NCI-H69 (cell line): Measurements from ENCODE around the gene DOCK1.

Experiments used
- DNase-seq: peaks from one replicate; lab custom pipeline; 2025; lab: John Stamatoyannopoulos, UW

The DOCK1 gene

GRCh38 chr10:127179612-127180250, 274.5 kb downstream of the DOCK1 start:
- no peak for DNase-seq

- no peak for DNase-seq
Observed at GRCh38 chr10:127182161-127182560, 276.9 kb downstream of the DOCK1 start.

GRCh38 chr10:127184582-127184981, 279.4 kb downstream of the DOCK1 start:
- no peak for DNase-seq

GRCh38 chr10:127186813-127187212, 281.6 kb downstream of the DOCK1 start:
- DNase-seq = no peak

GRCh38 chr10:127189226-127189625, 284.0 kb downstream of the DOCK1 start:
- DNase-seq = no peak

GRCh38 chr10:127190427-127190826, 285.2 kb downstream of the DOCK1 start:
- no peak for DNase-seq

GRCh38 chr10:127193125-127193524, 287.9 kb downstream of the DOCK1 start:
- DNase-seq = no peak

- DNase-seq = no peak
Observed at GRCh38 chr10:127194111-127194510, 288.9 kb downstream of the DOCK1 start.

- DNase-seq = no peak
Observed at GRCh38 chr10:127194599-127194998, 289.4 kb downstream of the DOCK1 start.

GRCh38 chr10:127195041-127195506, 289.8 kb downstream of the DOCK1 start:
- no peak for DNase-seq

GRCh38 chr10:127195571-127196281, 290.5 kb downstream of the DOCK1 start:
- no peak for DNase-seq

- peak; percentile 16 for DNase-seq
Observed at GRCh38 chr10:127196282-127197153, 291.3 kb downstream of the DOCK1 start, which contains the start of gene INSYN2A. Gene INSYN2A (minus strand): TSS chr10:127196591. CDS start chr10:127176395, 20,196 bp downstream.

- DNase-seq = no peak
Observed at GRCh38 chr10:127197154-127197432, 291.9 kb downstream of the DOCK1 start.

GRCh38 chr10:127198307-127198706, 293.1 kb downstream of the DOCK1 start:
- no peak for DNase-seq

GRCh38 chr10:127198721-127199120, 293.5 kb downstream of the DOCK1 start:
- no peak for DNase-seq

- no peak for DNase-seq
Observed at GRCh38 chr10:127200646-127201045, 295.4 kb downstream of the DOCK1 start.

GRCh38 chr10:127203067-127203466, 297.8 kb downstream of the DOCK1 start:
- DNase-seq = no peak

- no peak for DNase-seq
Observed at GRCh38 chr10:127207081-127207480, 301.9 kb downstream of the DOCK1 start.

- DNase-seq = no peak
Observed at GRCh38 chr10:127210936-127211466, 305.8 kb downstream of the DOCK1 start.

- DNase-seq = no peak
Observed at GRCh38 chr10:127215866-127216265, 310.6 kb downstream of the DOCK1 start.

GRCh38 chr10:127216274-127216673, 311.0 kb downstream of the DOCK1 start:
- DNase-seq = no peak

GRCh38 chr10:127216786-127217185, 311.6 kb downstream of the DOCK1 start:
- DNase-seq = no peak
